GM12865 (cell line): ENCODE measurements around the gene ACP4.
"Not testable (repeated sequence)": the region's sequence is repeated elsewhere in the genome, so short reads cannot be mapped to it uniquely, and the experiment has no call there.

Experiments
- DNase-seq: peaks from one replicate; pipeline ENCODE4 v3.0.0; 2010; ENCODE audit warnings: low read depth
- H3K4me3 ChIP-seq: 2 replicates; pipeline ENCODE4 v1.5.1; 2011; ENCODE audit warnings: mild to moderate bottlenecking, low read depth, low read length, control low read depth
- CTCF ChIP-seq: IDR thresholded peaks from 2 replicates; pipeline ENCODE4 v1.5.1; 2011; ENCODE audit warnings: low read length, control low read depth, low read depth, inconsistent platforms; ENCODE audit not compliant: insufficient read depth; ENCODE audit errors: missing control alignments

The ACP4 gene

GRCh38 chr19:50776131-50776530 lies 14.1 kb upstream of the ACP4 start:
- DNase-seq, result no peak
- H3K4me3 ChIP-seq, result no peak overlapping the region
- TF ChIP-seq CTCF, result no peak

- no peak for DNase-seq
- TF ChIP-seq CTCF, result no peak
- no peak overlapping the region for H3K4me3 ChIP-seq
These were observed 13.0 kb upstream of the ACP4 start for GRCh38 chr19:50777261-50777660.

- no peak overlapping the region for H3K4me3 ChIP-seq
- DNase-seq, result no peak
- no peak for TF ChIP-seq CTCF
These were observed 12.3 kb upstream of the ACP4 start for GRCh38 chr19:50777830-50778303.

GRCh38 chr19:50778906-50779430 lies 11.2 kb upstream of the ACP4 start:
- TF ChIP-seq CTCF, result no peak
- no peak overlapping the region for H3K4me3 ChIP-seq
- DNase-seq, result no peak

- DNase-seq, result no peak
- TF ChIP-seq CTCF, result no peak
- H3K4me3 ChIP-seq, result no peak overlapping the region
These were observed 10.4 kb upstream of the ACP4 start for GRCh38 chr19:50779504-50780457.

GRCh38 chr19:50780753-50781435 lies 9.3 kb upstream of the ACP4 start:
- no peak for DNase-seq
- no peak for TF ChIP-seq CTCF
- H3K4me3 ChIP-seq, result no peak overlapping the region

GRCh38 chr19:50783848-50784152 lies 6.4 kb upstream of the ACP4 start:
- H3K4me3 ChIP-seq, DNase-seq: not testable (repeated sequence)
